ENCODE measurements around the gene MLC1. TPM values are rescaled to one million over a fixed set of nuclear protein-coding genes. Genes with fewer than 3 reads are reported as not detected.

Gene MLC1
- total and polyA plus RNA-seq, 2 experiments from 2014 or later, result 0.27 to 0.32 TPM

DNA sequence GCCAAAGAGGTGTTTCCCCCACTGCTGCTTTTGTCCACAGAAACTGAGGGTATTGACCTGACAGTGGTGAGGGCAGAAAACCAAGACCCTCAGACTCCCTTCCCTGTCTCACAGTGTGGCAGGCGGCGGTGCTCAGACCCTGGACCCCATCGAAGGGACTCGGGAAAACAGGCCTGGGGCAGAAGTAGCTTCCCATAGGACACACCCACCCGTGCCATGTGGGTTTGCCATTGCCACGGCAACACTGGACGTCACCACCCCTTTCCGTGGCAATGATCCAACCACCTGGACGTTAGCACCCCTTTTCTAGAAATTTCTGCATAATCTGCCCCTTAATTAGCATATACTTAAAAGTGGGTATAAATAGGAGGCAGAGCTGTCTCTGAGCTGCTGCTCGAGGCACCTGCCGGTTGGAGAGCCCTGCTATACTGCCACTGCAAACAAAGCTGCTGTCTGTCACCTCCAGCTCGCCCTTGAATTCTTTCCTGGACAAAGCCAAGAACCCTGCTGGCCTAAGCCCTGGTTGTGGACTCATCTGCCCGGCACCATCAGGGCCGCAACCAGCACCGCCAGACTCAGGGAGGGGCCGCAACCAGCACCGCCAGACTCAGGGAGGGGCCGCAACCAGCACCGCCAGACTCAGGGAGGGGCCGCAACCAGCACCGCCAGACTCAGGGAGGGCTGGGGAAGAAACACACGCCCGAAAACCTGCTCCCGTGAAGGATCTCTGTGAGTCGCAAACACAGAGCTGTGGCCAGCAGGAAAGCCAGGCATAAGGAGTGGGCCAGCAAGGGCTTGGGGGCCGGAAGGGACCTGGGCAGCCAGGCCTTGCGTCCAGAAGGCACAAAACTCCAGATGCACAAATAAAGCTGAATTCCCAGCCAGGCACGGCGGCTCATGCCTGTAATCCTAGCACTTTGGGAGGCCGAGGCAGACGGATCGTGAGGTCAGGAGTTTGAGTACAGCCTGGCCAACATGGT lies 10.4 kb downstream of the MLC1 start:
- Histone ChIP-seq H3K4me3 (no peak overlapping the region), H3K27ac (no peak overlapping the region), H3K9me3 (ENCODE audit: low read depth) (no peaks in the 10 kb centered on the region), H3K27me3 (no peaks in the 10 kb centered on the region), H3K36me3 (no peaks in the 10 kb centered on the region), H3K4me1 (ENCODE audit: low read depth) (peaks cover 10% of the 10 kb centered on the region)
- TF ChIP-seq, protein P1, sequence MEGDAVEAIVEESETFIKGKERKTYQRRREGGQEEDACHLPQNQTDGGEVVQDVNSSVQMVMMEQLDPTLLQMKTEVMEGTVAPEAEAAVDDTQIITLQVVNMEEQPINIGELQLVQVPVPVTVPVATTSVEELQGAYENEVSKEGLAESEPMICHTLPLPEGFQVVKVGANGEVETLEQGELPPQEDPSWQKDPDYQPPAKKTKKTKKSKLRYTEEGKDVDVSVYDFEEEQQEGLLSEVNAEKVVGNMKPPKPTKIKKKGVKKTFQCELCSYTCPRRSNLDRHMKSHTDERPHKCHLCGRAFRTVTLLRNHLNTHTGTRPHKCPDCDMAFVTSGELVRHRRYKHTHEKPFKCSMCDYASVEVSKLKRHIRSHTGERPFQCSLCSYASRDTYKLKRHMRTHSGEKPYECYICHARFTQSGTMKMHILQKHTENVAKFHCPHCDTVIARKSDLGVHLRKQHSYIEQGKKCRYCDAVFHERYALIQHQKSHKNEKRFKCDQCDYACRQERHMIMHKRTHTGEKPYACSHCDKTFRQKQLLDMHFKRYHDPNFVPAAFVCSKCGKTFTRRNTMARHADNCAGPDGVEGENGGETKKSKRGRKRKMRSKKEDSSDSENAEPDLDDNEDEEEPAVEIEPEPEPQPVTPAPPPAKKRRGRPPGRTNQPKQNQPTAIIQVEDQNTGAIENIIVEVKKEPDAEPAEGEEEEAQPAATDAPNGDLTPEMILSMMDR (IDR thresholded peaks at IDR 0.05; ENCODE audit: low read depth, low read length), result no peak
- DNase-seq (ENCODE audit: low read depth in 1 of 2, low spot score in 1 of 2), result peak; percentile 19 to 36

DNA sequence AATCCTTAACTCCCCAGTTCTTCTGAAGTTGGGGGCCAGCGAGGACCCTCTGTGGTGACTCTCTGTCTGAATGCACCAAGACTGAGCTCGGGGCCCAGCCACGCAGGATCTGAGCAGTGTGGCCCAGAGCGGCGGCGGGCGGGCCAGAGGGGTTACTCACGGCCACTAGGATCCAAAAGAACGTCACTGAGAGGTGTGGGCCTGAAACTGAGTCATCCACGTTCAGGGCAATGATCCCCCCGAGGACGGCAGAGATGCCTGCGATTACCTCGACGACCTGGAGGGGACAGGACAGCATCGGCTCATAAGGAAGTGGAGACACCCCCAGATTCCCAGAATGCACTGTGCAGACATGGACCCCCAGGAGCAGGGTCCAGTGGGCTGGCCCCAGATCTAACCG lies 11.2 kb downstream of the MLC1 start:
- TF ChIP-seq, protein P1 (IDR thresholded peaks at IDR 0.05; ENCODE audit: low read depth, low read length), result no peak
- DNase-seq (ENCODE audit: low read depth in 1 of 2, low spot score in 1 of 2), result no peak
- no peak overlapping the region for H3K27ac ChIP-seq
- no peaks in the 10 kb centered on the region for H3K27me3 ChIP-seq
- H3K9me3 ChIP-seq (ENCODE audit: low read depth), result no peaks in the 10 kb centered on the region
- H3K36me3 ChIP-seq, result no peaks in the 10 kb centered on the region
- peaks cover 3% of the 10 kb centered on the region for H3K4me1 ChIP-seq (ENCODE audit: low read depth)
- H3K4me3 ChIP-seq, result no peak overlapping the region

DNA sequence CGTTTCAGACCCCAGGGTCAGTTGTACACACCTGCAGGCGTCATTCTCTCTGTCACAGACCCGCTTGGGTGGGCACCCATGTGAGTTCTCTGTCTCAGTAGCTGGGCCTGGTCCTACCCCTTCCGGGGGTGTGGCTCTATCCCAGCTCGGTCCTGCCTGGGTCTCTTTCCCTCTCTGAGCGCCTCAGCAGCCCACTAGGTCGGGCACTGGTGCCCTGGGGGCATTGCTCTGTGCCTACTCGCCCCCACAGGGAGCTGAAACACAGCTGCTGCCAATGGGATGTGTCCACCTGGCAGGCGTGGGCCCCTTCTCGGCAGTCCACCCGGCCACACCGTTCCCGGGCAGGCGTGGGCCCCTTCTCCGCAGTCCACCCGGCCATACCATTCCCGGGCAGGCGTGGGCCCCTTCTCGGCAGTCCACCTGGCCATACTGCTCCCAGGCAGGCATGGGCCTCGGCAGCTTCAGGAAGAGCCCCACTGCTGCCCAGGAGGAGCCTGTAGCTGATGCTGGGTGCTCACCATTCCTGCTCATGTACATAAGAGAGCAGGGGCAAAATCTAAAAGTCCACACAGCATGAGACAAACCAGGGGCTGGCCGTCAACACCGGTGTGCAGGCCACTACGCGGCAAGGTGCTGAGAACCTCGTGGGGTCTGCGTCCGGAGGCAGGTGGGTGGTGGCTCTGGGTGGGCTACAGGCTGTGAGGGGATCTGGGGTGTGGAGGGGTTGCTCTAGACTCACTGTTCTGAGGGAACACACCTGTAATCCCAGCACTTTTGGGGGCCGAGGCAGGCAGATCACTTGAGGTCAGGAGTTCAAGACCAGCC lies 12.3 kb downstream of the MLC1 start:
- no peaks in the 10 kb centered on the region for H3K4me1 ChIP-seq (ENCODE audit: low read depth)
- DNase-seq (ENCODE audit: low read depth in 1 of 2, low spot score in 1 of 2), result no peak
- H3K9me3 ChIP-seq (ENCODE audit: low read depth), result no peaks in the 10 kb centered on the region
- TF ChIP-seq, protein P1 (IDR thresholded peaks at IDR 0.05; ENCODE audit: low read depth, low read length), result no peak
- H3K36me3 ChIP-seq, result no peaks in the 10 kb centered on the region
- no peak overlapping the region for H3K27ac ChIP-seq
- H3K27me3 ChIP-seq, result no peaks in the 10 kb centered on the region
- no peak overlapping the region for H3K4me3 ChIP-seq

DNA sequence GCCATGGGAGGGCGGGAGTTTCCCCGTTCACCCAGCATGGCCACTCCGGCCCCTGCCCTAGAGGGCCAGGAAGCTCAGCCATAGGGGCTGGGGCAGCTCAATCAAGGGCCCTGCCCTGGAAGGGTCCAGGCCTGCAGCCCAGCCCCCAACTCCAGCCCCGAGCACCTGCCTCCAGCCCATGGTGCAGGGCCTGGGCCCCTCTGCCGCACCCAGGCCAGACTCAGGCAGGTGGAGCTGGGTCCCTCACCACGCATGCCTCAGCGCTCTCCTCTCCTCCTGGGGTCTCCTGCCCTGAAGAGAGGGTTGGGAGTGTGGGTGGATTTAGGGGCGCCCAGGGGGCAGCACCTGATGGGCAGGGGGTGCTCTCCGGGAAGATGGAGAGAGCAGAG lies 13.1 kb downstream of the MLC1 start:
- no peaks in the 10 kb centered on the region for H3K4me1 ChIP-seq (ENCODE audit: low read depth)
- no peaks in the 10 kb centered on the region for H3K36me3 ChIP-seq
- TF ChIP-seq, protein P1 (IDR thresholded peaks at IDR 0.05; ENCODE audit: low read depth, low read length), result no peak
- no peak overlapping the region for H3K4me3 ChIP-seq
- H3K9me3 ChIP-seq (ENCODE audit: low read depth), result no peaks in the 10 kb centered on the region
- no peak overlapping the region for H3K27ac ChIP-seq
- H3K27me3 ChIP-seq, result no peaks in the 10 kb centered on the region
- no peak for DNase-seq (ENCODE audit: low read depth in 1 of 2, low spot score in 1 of 2)

DNA sequence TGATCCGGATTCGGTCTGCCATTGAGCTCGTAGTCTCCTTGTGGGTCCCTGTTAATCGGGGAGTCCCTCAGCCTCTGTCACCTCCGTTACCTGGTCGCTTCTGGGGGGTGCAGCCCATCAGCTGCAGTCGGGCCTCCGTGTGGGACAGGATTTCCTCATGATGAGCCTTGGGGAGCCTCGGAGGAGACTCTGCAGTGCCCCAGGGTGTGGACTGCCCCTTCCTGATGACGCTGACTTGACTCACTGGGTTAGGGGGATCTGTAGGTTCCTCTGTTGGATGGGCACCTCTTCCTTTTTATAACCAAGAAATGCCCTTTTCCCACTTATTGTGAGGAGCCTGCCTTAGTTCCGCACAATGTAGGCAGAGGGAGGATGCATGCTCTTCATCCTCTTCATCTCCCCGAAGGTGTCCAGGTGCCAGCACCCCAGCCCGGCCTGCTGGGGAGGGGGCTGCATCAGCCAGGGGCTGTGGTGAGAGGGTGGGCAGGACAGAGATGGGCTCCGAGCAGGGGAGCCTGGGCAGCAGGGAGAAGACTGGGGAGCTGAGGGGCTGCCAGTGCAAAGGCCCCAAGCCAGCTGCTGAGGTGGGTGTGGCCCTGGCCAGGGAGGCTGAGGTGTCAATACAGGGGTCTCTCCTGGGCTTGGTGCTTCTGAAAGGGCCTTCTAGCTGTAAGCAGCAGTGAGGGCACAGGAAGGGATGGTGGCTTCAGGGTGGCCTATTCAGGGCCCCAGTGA lies 13.6 kb downstream of the MLC1 start:
- no peak for DNase-seq (ENCODE audit: low read depth in 1 of 2, low spot score in 1 of 2)
- TF ChIP-seq, protein P1 (IDR thresholded peaks at IDR 0.05; ENCODE audit: low read depth, low read length), result no peak
- no peak overlapping the region for H3K4me3 ChIP-seq

More for the DNA sequence above, 13.6 kb downstream of the MLC1 start:
- Histone ChIP-seq H3K27ac (no peak overlapping the region), H3K36me3 (no peaks in the 10 kb centered on the region), H3K4me1 (ENCODE audit: low read depth) (no peaks in the 10 kb centered on the region), H3K27me3 (no peaks in the 10 kb centered on the region), H3K9me3 (ENCODE audit: low read depth) (no peaks in the 10 kb centered on the region)
